ENCODE data around the gene LARGE1.

DNA sequence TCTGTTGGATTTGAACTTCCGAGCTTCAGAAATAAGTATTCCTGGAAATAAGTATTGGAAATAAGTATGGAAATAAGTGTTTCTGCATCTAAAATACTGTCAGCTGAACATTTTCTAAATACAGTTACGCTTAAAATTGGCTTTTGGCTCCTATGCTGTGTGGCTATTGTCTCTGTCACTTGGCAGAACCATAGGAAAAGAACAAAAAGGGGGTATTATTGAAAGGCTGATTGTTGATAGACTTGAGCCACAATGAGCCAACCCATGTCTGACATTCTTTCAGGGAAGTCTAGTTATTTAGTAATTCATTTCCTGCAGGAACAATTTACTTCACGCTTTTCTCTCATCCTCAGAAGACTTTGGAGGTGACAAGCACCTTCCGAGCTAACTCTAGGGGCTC lies 32.5 kb upstream of the LARGE1 start:
- TF ChIP-seq EZH2phosphoT487 (IDR thresholded peaks at IDR 0.05; ENCODE audit: borderline replicate concordance) (no peak), ELF1 (IDR thresholded peaks at IDR 0.05; ENCODE audit: borderline replicate concordance, low read depth) (no peak), FOSL1 (IDR thresholded peaks at IDR 0.05; ENCODE audit: low read depth) (no peak), RAD21 (IDR thresholded peaks at IDR 0.05; ENCODE audit: low read depth) (no peak), EGR1 (IDR thresholded peaks at IDR 0.05; ENCODE audit: low read depth) (no peak), CTCF (IDR thresholded peaks at IDR 0.05 in 2 of 3, conservative IDR thresholded peaks at IDR 0.05 in 1 of 3; ENCODE audit: borderline replicate concordance in 1 of 3, insufficient read depth in 1 of 3, low read depth in 2 of 3, low read length in 2 of 3) (no peak)
